IMR-90 (cell line): ENCODE results near the gene PDK1. TPM values are rescaled to one million over a fixed set of nuclear protein-coding genes. Genes with fewer than 3 reads are reported as not detected.

ENCODE experiments used
- ATAC-seq: fragments of 200-7000 bp; cut with Tn5 transposase; 2 replicates; pipeline ENCODE4 v1.9.1; 2020; ENCODE audit warnings: low read depth, mild to moderate bottlenecking, moderate library complexity
- BruUV-seq: library from RNA; stranded (reverse); fragments of 400-500 nt; replicated peaks from 2 replicates; lab custom pipeline; 2021; lab: Mats Ljungman, UMichigan
- CTCF ChIA-PET: fragments of 300-600 bp; formaldehyde crosslinking; extraction: SDS; loops from one replicate; lab custom pipeline; 2021; ENCODE audit warnings: antibody characterized with exemption; lab: Yijun Ruan, JAX
- POLR2A ChIA-PET: fragments of 300-600 bp; sonication (Branson Sonifier 250); formaldehyde crosslinking; loops from one replicate; lab custom pipeline; 2022; ENCODE audit warnings: antibody characterized with exemption; ENCODE audit not compliant: unreplicated experiment; lab: Charles Lee
- DNase-seq: peaks from one replicate; pipeline ENCODE4 v3.0.0; 2013
- H2AFZ ChIP-seq: replicated peaks from 2 replicates; pipeline ENCODE3; 2013; ENCODE audit warnings: low read length, mild to moderate bottlenecking; ENCODE audit not compliant: poor library complexity
- H2AK5ac ChIP-seq: 2 replicates; pipeline ENCODE4 v1.6.1; 2013; ENCODE audit warnings: low read depth, low read length, inconsistent platforms
- H2AK9ac ChIP-seq: replicated peaks from 2 replicates; pipeline ENCODE3; 2013; ENCODE audit warnings: mild to moderate bottlenecking, low read depth, low read length, moderate library complexity; ENCODE audit not compliant: poor library complexity
- H2BK120ac ChIP-seq: 2 replicates; pipeline ENCODE4 v1.6.1; 2013; ENCODE audit warnings: low read depth, low read length, inconsistent platforms
- H2BK15ac ChIP-seq: 3 replicates; pipeline ENCODE4 v1.6.1; 2013; ENCODE audit warnings: low read depth, low read length, inconsistent platforms
- H2BK20ac ChIP-seq: 2 replicates; pipeline ENCODE4 v1.6.1; 2013; ENCODE audit warnings: low read depth, mild to moderate bottlenecking, inconsistent platforms, low read length, moderate library complexity
- H2BK5ac ChIP-seq: 2 replicates; pipeline ENCODE4 v1.6.1; 2013; ENCODE audit warnings: mild to moderate bottlenecking, low read depth, low read length, inconsistent platforms; ENCODE audit not compliant: poor library complexity, severe bottlenecking
- H3K14ac ChIP-seq: replicated peaks from 2 replicates; pipeline ENCODE4 v1.6.1; 2013; ENCODE audit warnings: low read depth, low read length, inconsistent platforms
- H3K18ac ChIP-seq: 2 replicates; pipeline ENCODE4 v1.6.1; 2013; ENCODE audit warnings: low read depth, low read length, control low read depth
- H3K23ac ChIP-seq: 2 replicates; pipeline ENCODE4 v1.6.1; 2013; ENCODE audit warnings: low read depth, low read length, inconsistent platforms
- H3K27ac ChIP-seq: 2 replicates; pipeline ENCODE4 v1.5.1; 2013; ENCODE audit warnings: mild to moderate bottlenecking, control low read depth, low read length; ENCODE audit not compliant: insufficient read depth
- H3K27me3 ChIP-seq: 2 replicates; pipeline ENCODE4 v1.6.1; 2013; ENCODE audit warnings: low read length; ENCODE audit not compliant: control insufficient read depth, insufficient read depth
- H3K36me3 ChIP-seq: 2 replicates; pipeline ENCODE4 v1.6.1; 2013; ENCODE audit warnings: low read length, mixed read lengths; ENCODE audit not compliant: control insufficient read depth, insufficient read depth
- H3K4ac ChIP-seq: 2 replicates; pipeline ENCODE4 v1.6.1; 2013; ENCODE audit warnings: low read depth, low read length, inconsistent platforms
- H3K4me1 ChIP-seq: 2 replicates; pipeline ENCODE4 v1.6.1; 2013; ENCODE audit warnings: low read length, mixed read lengths; ENCODE audit not compliant: control insufficient read depth, insufficient read depth
- H3K4me2 ChIP-seq: 2 replicates; pipeline ENCODE4 v1.6.1; 2013; ENCODE audit warnings: low read depth, mild to moderate bottlenecking, control low read depth, low read length, moderate library complexity
- H3K4me3 ChIP-seq: 2 replicates; pipeline ENCODE4 v1.5.1; 2013; ENCODE audit warnings: low read depth, mild to moderate bottlenecking, control low read depth, low read length, moderate library complexity; ENCODE audit not compliant: insufficient read depth
- H3K56ac ChIP-seq: 2 replicates; pipeline ENCODE4 v1.6.1; 2013; ENCODE audit warnings: low read length, inconsistent platforms; ENCODE audit not compliant: insufficient read depth; ENCODE audit errors: extremely low read depth
- H3K79me1 ChIP-seq, 2 experiments: 2 replicates each; pipeline ENCODE4 v1.6.1; 2013; ENCODE audit warnings: low read length in 2 of 2, inconsistent platforms in 1 of 2, low read depth in 1 of 2
- H3K9ac ChIP-seq: 2 replicates; pipeline ENCODE4 v1.6.1; 2013; ENCODE audit warnings: low read depth, low read length, control low read depth
- H3K9me1 ChIP-seq: 2 replicates; pipeline ENCODE4 v1.6.1; 2013; ENCODE audit warnings: low read length, inconsistent platforms; ENCODE audit not compliant: insufficient read depth
- H3K9me3 ChIP-seq: 2 replicates; pipeline ENCODE4 v1.6.1; 2013; ENCODE audit warnings: low read length; ENCODE audit not compliant: control insufficient read depth, insufficient read depth
- H4K20me1 ChIP-seq: 2 replicates; pipeline ENCODE4 v1.6.1; 2013; ENCODE audit warnings: low read length, inconsistent platforms; ENCODE audit not compliant: insufficient read depth
- H4K5ac ChIP-seq: 2 replicates; pipeline ENCODE4 v1.6.1; 2013; ENCODE audit warnings: mild to moderate bottlenecking, low read depth, low read length, control low read depth
- H4K8ac ChIP-seq, 2 experiments: 2 replicates each; pipeline ENCODE4 v1.6.1; 2013; ENCODE audit warnings: low read depth in 2 of 2, low read length in 2 of 2, control low read depth in 1 of 2, inconsistent platforms in 1 of 2
- H4K91ac ChIP-seq: 2 replicates; pipeline ENCODE4 v1.6.1; 2013; ENCODE audit warnings: low read depth, low read length, inconsistent platforms; ENCODE audit not compliant: insufficient read depth
- BHLHE40 ChIP-seq: fragments of 150-350 bp; IDR thresholded peaks from 2 replicates; pipeline ENCODE4 v1.6.1; 2016; ENCODE audit warnings: mild to moderate bottlenecking, low read depth, low read length
- CEBPB ChIP-seq: IDR thresholded peaks from 2 replicates; pipeline ENCODE4 v1.6.1; 2012; ENCODE audit warnings: low read depth, low read length, improper control_type of control experiment
- CHD1 ChIP-seq: IDR thresholded peaks from 2 replicates; pipeline ENCODE4 v1.6.1; 2012; ENCODE audit warnings: low read depth, low read length, improper control_type of control experiment
- CTCF ChIP-seq: conservative IDR thresholded peaks from 2 replicates; pipeline ENCODE4 v1.5.1; 2012; ENCODE audit warnings: mild to moderate bottlenecking, low read depth, low read length, improper control_type of control experiment
- ELK1 ChIP-seq: fragments of 150-350 bp; IDR thresholded peaks from 2 replicates; pipeline ENCODE4 v1.6.1; 2016; ENCODE audit warnings: low read depth, mild to moderate bottlenecking, low read length, moderate library complexity, borderline replicate concordance
- FOS ChIP-seq: fragments of 150-350 bp; IDR thresholded peaks from 2 replicates; pipeline ENCODE4 v1.6.1; 2016; ENCODE audit warnings: low read depth, low read length
- MAFK ChIP-seq: IDR thresholded peaks from 2 replicates; pipeline ENCODE4 v1.6.1; 2012; ENCODE audit warnings: low read depth, low read length, improper control_type of control experiment
- MAZ ChIP-seq: IDR thresholded peaks from 2 replicates; pipeline ENCODE4 v1.6.1; 2012; ENCODE audit warnings: low read depth, mild to moderate bottlenecking, low read length, improper control_type of control experiment, moderate library complexity, borderline replicate concordance
- MXI1 ChIP-seq: IDR thresholded peaks from 2 replicates; pipeline ENCODE4 v1.6.1; 2012; ENCODE audit warnings: low read depth, mild to moderate bottlenecking, low read length, moderate library complexity, borderline replicate concordance
- NFE2L2 ChIP-seq: fragments of 150-350 bp; IDR thresholded peaks from 2 replicates; pipeline ENCODE4 v1.6.1; 2016; ENCODE audit warnings: low read depth, mild to moderate bottlenecking, low read length
- POLR2A ChIP-seq: IDR thresholded peaks from 2 replicates; pipeline ENCODE4 v1.6.1; 2012; ENCODE audit warnings: mild to moderate bottlenecking, low read depth, low read length
- RAD21 ChIP-seq: IDR thresholded peaks from 2 replicates; pipeline ENCODE4 v1.6.1; 2012; ENCODE audit warnings: low read length, improper control_type of control experiment
- RCOR1 ChIP-seq: IDR thresholded peaks from 2 replicates; pipeline ENCODE4 v1.6.1; 2012; ENCODE audit warnings: mild to moderate bottlenecking, low read length, improper control_type of control experiment; ENCODE audit not compliant: insufficient replicate concordance
- RFX5 ChIP-seq: IDR thresholded peaks from 2 replicates; pipeline ENCODE4 v1.8.0; 2012; ENCODE audit warnings: low read depth, mild to moderate bottlenecking, low read length, moderate library complexity
- SMC3 ChIP-seq: fragments of 150-350 bp; IDR thresholded peaks from 2 replicates; pipeline ENCODE4 v1.6.1; 2016; ENCODE audit warnings: low read depth, mild to moderate bottlenecking, antibody characterized with exemption, low read length, moderate library complexity
- USF2 ChIP-seq: fragments of 150-350 bp; IDR thresholded peaks from 2 replicates; pipeline ENCODE4 v1.6.1; 2017; ENCODE audit warnings: mild to moderate bottlenecking, antibody characterized with exemption, low read length, low read depth
- WGBS, 2 experiments: methylation state at CpG; one replicate each; pipeline versions ENCODE4 v1.1.5 to v1.1.7; 2013; ENCODE audit warnings: missing lambda C conversion rate in 2 of 2; ENCODE audit not compliant: insufficient read length in 1 of 2; ENCODE audit errors: extremely low coverage in 2 of 2; 5-methylcytosine and 5-hydroxymethylcytosine counted together
- dilution Hi-C: fragments of 300-500 bp; cut with HindIII; formaldehyde crosslinking; loops from one replicate; pipeline ENCODE4 v1.14.3; 2018; ENCODE audit warnings: low sequenced_read_pairs; ENCODE audit not compliant: unreplicated experiment
- in situ Hi-C: fragments of 300-500 bp; cut with MboI; formaldehyde crosslinking; loops from 3 replicates; pipeline ENCODE4 v1.14.3; 2019; ENCODE audit warnings: low sequenced_read_pairs, inconsistent platforms, mixed read lengths
- intact Hi-C: fragments of 100-400 bp; cut with micrococcal nuclease; formaldehyde crosslinking; loops from 2 replicates; pipeline ENCODE4 v1.10.0; 2022
- polyA plus RNA-seq, 3 experiments: library from polyadenylated mRNA; depleted of rRNA; stranded (reverse); fragments of >200 nt; gene quantifications; 2 replicates each; pipeline ENCODE4 v1.2.3, GENCODE V29; 2012; ENCODE audit warnings: low replicate concordance in 1 of 3
- total RNA-seq: library from RNA; depleted of rRNA; stranded (reverse); fragments of >200 nt; gene quantifications from 2 replicates; pipeline ENCODE4 v1.2.3, GENCODE V29; 2012

PDK1 gene
- total and polyA plus RNA-seq, 2 of the 4 experiments (the other 2 are of a cell fraction), result 38.1 to 85.9 TPM

GRCh38 chr2:172606285-172606684 is 50.4 kb downstream of the PDK1 start:
- 83% methylated on average over 1 of the region's 1 CpG; no CpG with 5 or more reads in 1 of the 2 experiments for WGBS, 2 experiments
- BruUV-seq, result no TSS peak
- H3K4me2 ChIP-seq, result no peak overlapping the region
- peaks cover 14 to 26% of the 10 kb centered on the region in 2 experiments; a peak in 3 of 4 replicates for H3K79me1 ChIP-seq
- no peak overlapping the region for H3K18ac ChIP-seq
- in situ Hi-C loops (no loop called here), intact Hi-C loops (loop anchor here (5.0 kb wide), 1 partner anchor 106 kb away; no protein-coding TSS in a partner anchor), dilution Hi-C loops (no loop called here)
- no peak for TF ChIP-seq FOS
- TF ChIP-seq USF2, result no peak
- TF ChIP-seq POLR2A, result no peak
- TF ChIP-seq ELK1, result no peak
- no peak for TF ChIP-seq MAZ
- TF ChIP-seq RAD21, result no peak
- TF ChIP-seq NFE2L2, result no peak
- no peak for TF ChIP-seq CEBPB
- TF ChIP-seq MXI1, result no peak
- TF ChIP-seq RFX5, result no peak
- no peak for TF ChIP-seq CTCF
- TF ChIP-seq CHD1, result no peak
- TF ChIP-seq RCOR1, result no peak
- no peak for TF ChIP-seq MAFK
- no peak for TF ChIP-seq SMC3
- no peak for TF ChIP-seq BHLHE40
- H3K14ac ChIP-seq, result peak overlapping the region; percentile 23
- H4K91ac ChIP-seq, result no peak overlapping the region
- no peak overlapping the region; a peak in 1 of 4 replicates for H4K8ac ChIP-seq
- ChIA-PET CTCF (no interaction called here), POLR2A (no interaction called here)
- H3K4me1 ChIP-seq, result peaks cover 8% of the 10 kb centered on the region
- no peaks in the 10 kb centered on the region for H3K9me3 ChIP-seq
- H3K56ac ChIP-seq, result no peak overlapping the region
- ATAC-seq (no peak; the same call in 1 of the 2 replicates), DNase-seq (peak; percentile 54)
- H3K27me3 ChIP-seq, result no peaks in the 10 kb centered on the region
- no peak overlapping the region for H2BK20ac ChIP-seq
- no peak overlapping the region for H3K23ac ChIP-seq
- no peak overlapping the region for H2AFZ ChIP-seq
- no peak overlapping the region for H2AK5ac ChIP-seq
- H3K9me1 ChIP-seq, result peaks cover 4% of the 10 kb centered on the region; the same call in 1 of the 2 replicates
- H2BK5ac ChIP-seq, result peak overlapping the region; percentile 15
- peaks cover 26% of the 10 kb centered on the region for H3K36me3 ChIP-seq
- H3K27ac ChIP-seq, result no peak overlapping the region
- no peak overlapping the region for H2AK9ac ChIP-seq
- H3K4me3 ChIP-seq, result no peak overlapping the region
- H4K20me1 ChIP-seq, result no peaks in the 10 kb centered on the region
- no peak overlapping the region for H2BK15ac ChIP-seq
- H3K4ac ChIP-seq, result no peak overlapping the region
- H2BK120ac ChIP-seq, result no peak overlapping the region
- no peak overlapping the region for H3K9ac ChIP-seq
- no peak overlapping the region for H4K5ac ChIP-seq
